B cell (primary cell): Measurements from ENCODE around the gene TEX101. TPM values are rescaled to one million over a fixed set of nuclear protein-coding genes. Genes with fewer than 3 reads are reported as not detected.
A peak's percentile ranks its signal among the peaks of the same experiment; 100 is the strongest.

ENCODE experiments used
- ATAC-seq: fragments of 200-7000 bp; cut with Tn5 transposase; one replicate; pipeline ENCODE4 v1.10.0; 2021; ENCODE audit warnings: low read depth, mild to moderate bottlenecking, moderate number of reproducible peaks, moderate library complexity
- CTCF ChIA-PET: fragments of 350-600 bp; sonication (Branson Sonifier 250); formaldehyde crosslinking; loops from one replicate; lab custom pipeline; 2021; ENCODE audit warnings: antibody characterized with exemption, inconsistent platforms; lab: Charles Lee
- POLR2A ChIA-PET: fragments of 350-600 bp; sonication (Branson Sonifier 250); formaldehyde crosslinking; loops from one replicate; lab custom pipeline; 2021; ENCODE audit warnings: antibody characterized with exemption; lab: Charles Lee
- DNase-seq: peaks from one replicate; pipeline ENCODE4 v3.0.0; 2013
- H2AFZ ChIP-seq: 2 replicates; pipeline ENCODE4 v1.6.1; 2012; ENCODE audit warnings: mild to moderate bottlenecking, low read depth, low read length; ENCODE audit not compliant: insufficient read depth, poor library complexity, severe bottlenecking
- H3K27ac ChIP-seq, 2 donors: 1 replicate in 1 of 2; 2 replicates in 1 of 2; pipeline ENCODE4 v1.5.1; 2012 to 2013; ENCODE audit warnings: low read length in 2 of 2, mild to moderate bottlenecking in 2 of 2, moderate library complexity in 1 of 2
- H3K27me3 ChIP-seq, 4 experiments: fragments of 200-600 bp in 1 of 4; sonication (generic) in 1 of 4; replicated peaks in 1 of 4; 1 replicate in 2 of 4; 2 replicates in 2 of 4; pipeline versions ENCODE4 v1.6.1 to v1.7.0; 2013 to 2016; ENCODE audit warnings: low read length in 3 of 4, mild to moderate bottlenecking in 2 of 4, mixed read lengths in 1 of 4, moderate library complexity in 1 of 4; ENCODE audit not compliant: insufficient read depth in 4 of 4, control insufficient read depth in 3 of 4; ENCODE audit errors: control extremely low read depth in 1 of 4
- H3K36me3 ChIP-seq, 2 experiments: replicated peaks in 1 of 2; 1 replicate in 1 of 2; 2 replicates in 1 of 2; pipeline versions ENCODE4 v1.6.1 to v1.7.1; 2013; ENCODE audit warnings: low read length in 1 of 2; ENCODE audit not compliant: insufficient read depth in 2 of 2, control insufficient read depth in 1 of 2; ENCODE audit errors: control extremely low read depth in 1 of 2, extremely low read depth in 1 of 2
- H3K4me1 ChIP-seq, 2 donors: fragments of 200-600 bp in 1 of 2; sonication (generic) in 1 of 2; 1 replicate in 1 of 2; 2 replicates in 1 of 2; pipeline versions ENCODE4 v1.5.1 to v1.6.1; 2013 to 2017; ENCODE audit warnings: low read length in 2 of 2; ENCODE audit not compliant: control insufficient read depth in 2 of 2, insufficient read depth in 2 of 2
- H3K4me2 ChIP-seq: replicated peaks from 2 replicates; pipeline ENCODE3; 2012; ENCODE audit warnings: mild to moderate bottlenecking, low read depth, low read length; ENCODE audit not compliant: poor library complexity, severe bottlenecking
- H3K4me3 ChIP-seq, 5 experiments: fragments of 200-600 bp in 1 of 5; sonication (generic) in 1 of 5; 1 replicate in 3 of 5; 2 replicates in 2 of 5; pipeline versions ENCODE4 v1.5.1 to v1.7.0; 2011 to 2016; ENCODE audit warnings: low read length in 4 of 5, mild to moderate bottlenecking in 4 of 5, low read depth in 2 of 5, control low read depth in 1 of 5, moderate library complexity in 1 of 5; ENCODE audit not compliant: insufficient read depth in 1 of 5; ENCODE audit errors: control extremely low read depth in 1 of 5, extremely low read depth in 1 of 5
- H3K79me2 ChIP-seq: fragments of 200-600 bp; sonication (generic); one replicate; pipeline ENCODE4 v1.6.0; 2016; ENCODE audit warnings: low read length; ENCODE audit not compliant: control insufficient read depth, insufficient read depth
- H3K9ac ChIP-seq: fragments of 200-600 bp; sonication (generic); 2 replicates; pipeline ENCODE4 v1.6.1; 2017; ENCODE audit warnings: mild to moderate bottlenecking, low read length, moderate library complexity
- H3K9me3 ChIP-seq, 3 donors: one replicate each; pipeline versions ENCODE4 v1.6.1 to v1.7.1; 2013; ENCODE audit warnings: low read length in 2 of 3; ENCODE audit not compliant: control insufficient read depth in 2 of 3, insufficient read depth in 1 of 3; ENCODE audit errors: control extremely low read depth in 1 of 3
- H4K20me1 ChIP-seq: 2 replicates; pipeline ENCODE4 v1.6.0; 2012; ENCODE audit warnings: mild to moderate bottlenecking, low read length; ENCODE audit not compliant: insufficient read depth, control insufficient read depth, poor library complexity, severe bottlenecking
- H3K27ac Mint-ChIP-seq: one replicate; pipeline ENCODE4 v1.8.0; 2021; ENCODE audit warnings: mixed read lengths
- H3K27me3 Mint-ChIP-seq: one replicate; pipeline ENCODE4 v1.8.0; 2021; ENCODE audit warnings: mixed read lengths
- H3K4me1 Mint-ChIP-seq: one replicate; pipeline ENCODE4 v1.8.0; 2021; ENCODE audit warnings: mixed read lengths
- H3K4me3 Mint-ChIP-seq: one replicate; pipeline ENCODE4 v1.8.0; 2021; ENCODE audit warnings: mixed read lengths
- H3K9me3 Mint-ChIP-seq: one replicate; pipeline ENCODE4 v1.8.0; 2022; ENCODE audit warnings: mixed read lengths; ENCODE audit not compliant: insufficient read depth
- CTCF ChIP-seq: fragments of 200-600 bp; IDR thresholded peaks from one replicate; pipeline ENCODE4 v1.8.0; 2022; ENCODE audit warnings: antibody characterized with exemption, mild to moderate bottlenecking
- EZH2 ChIP-seq: IDR thresholded peaks from 2 replicates; pipeline ENCODE4 v1.6.1; 2012; ENCODE audit warnings: borderline replicate concordance, low read depth, mild to moderate bottlenecking, moderate library complexity, low read length; ENCODE audit not compliant: insufficient read depth, poor library complexity, severe bottlenecking
- WGBS: methylation state at CpG from one replicate; pipeline ENCODE4 v1.1.5; 2013; ENCODE audit warnings: missing lambda C conversion rate; ENCODE audit not compliant: insufficient coverage; 5-methylcytosine and 5-hydroxymethylcytosine counted together
- intact Hi-C: fragments of 100-400 bp; cut with micrococcal nuclease; formaldehyde crosslinking; loops from one replicate; pipeline ENCODE4 v1.10.0; 2022
- polyA plus RNA-seq: library from polyadenylated mRNA; depleted of rRNA; stranded (reverse); fragments of >200 nt; gene quantifications from 2 replicates; pipeline ENCODE4 v1.2.3, GENCODE V29; 2012
- total RNA-seq, 2 donors: library from RNA; stranded (reverse); fragments of 120-200 nt in 1 of 2; gene quantifications; 1 replicate in 1 of 2; 2 replicates in 1 of 2; pipeline versions ENCODE4 v1.2.3 to v1.2.4, GENCODE V29; 2013 to 2022

Gene TEX101
- total and polyA plus RNA-seq, 2 donors (not counting 1 experiment from before 2014, with no cell fraction given), result not detected

- peaks cover 4% of the 10 kb centered on the region for H3K27me3 Mint-ChIP-seq
- peak overlapping the region; percentile 85 for H3K27ac Mint-ChIP-seq
- WGBS, result 0% methylated on average over 50 of the region's 57 CpGs
- DNase-seq, result peak; percentile 98
- TF ChIP-seq CTCF (no peak), EZH2 (no peak)
- Histone ChIP-seq H3K36me3 (no peaks in the 10 kb centered on the region), H2AFZ (peak overlapping the region; percentile 84), H3K27ac (peak overlapping the region; percentile 30 to 40), H3K27me3 (peaks cover 0 to 12% (median 5%) of the 10 kb centered on the region in 4 experiments), H4K20me1 (no peaks in the 10 kb centered on the region), H3K9ac (peak overlapping the region; percentile 82), H3K4me1 (peaks cover 8 to 14% of the 10 kb centered on the region in 2 donors), H3K4me3 (peak overlapping the region; percentile 13 to 96 (median 77)), H3K4me2 (peak overlapping the region; percentile 96), H3K9me3 (peaks cover 0 to 22% (median 0%) of the 10 kb centered on the region in 3 donors), H3K79me2 (no peaks in the 10 kb centered on the region)
- intact Hi-C loops, result loop anchor here (1.0 to 5.0 kb wide), 6 partner anchors 12 to 205 kb away; partner anchors contain the start of genes PHLDB3 and ZNF428
- peak overlapping the region; percentile 97 for H3K4me3 Mint-ChIP-seq
- ChIA-PET CTCF (interaction anchor here (0.8 to 3.6 kb wide), 14 partner anchors 10 to 133 kb away, joined by 3 to 21 read pairs (median 6); partner anchors contain the start of genes IRGQ, ZNF575 and ZNF576), POLR2A (interaction anchor here (0.6 to 2.1 kb wide), 6 partner anchors 25 to 1289 kb away, joined by 3 to 13 read pairs (median 6); partner anchors contain the start of genes PHLDB3 and ZNF575)
- ATAC-seq, result peak; percentile 92
- no peaks in the 10 kb centered on the region for H3K9me3 Mint-ChIP-seq
- H3K4me1 Mint-ChIP-seq, result peaks cover 15% of the 10 kb centered on the region
Measured at GRCh38 chr19:43463381-43464133, 48.9 kb downstream of the TEX101 start.
